ENCODE results near the gene CHKA. TPM values are rescaled to one million over a fixed set of nuclear protein-coding genes. Genes with fewer than 3 reads are reported as not detected.

CHKA gene
- total and polyA plus RNA-seq, 9 of the 15 experiments (the other 6 are each of a cell fraction or from before 2014, with no cell fraction given): 3.6 to 37.0 (median 30.2) TPM

- no peaks in the 10 kb centered on the region for H3K79me2 ChIP-seq (ENCODE audit: control insufficient read depth, insufficient read depth, low read length)
- no peak for DNase-seq (ENCODE audit: extremely low read depth in 1 of 4, low spot score in 3 of 4)
- H3K36me3 ChIP-seq (ENCODE audit: control insufficient read depth, insufficient read depth, low read length): peaks cover 66% of the 10 kb centered on the region; the same call in 2 of the 3 replicates
- FAIRE-seq: no peak
- TF ChIP-seq ZNF263 (CRISPR knock-in tag; IDR thresholded peaks at IDR 0.05; ENCODE audit: borderline replicate concordance): peak; percentile 70; the same call in 1 of the 2 replicates
- peak; percentile 43 for TF ChIP-seq POLR2G (IDR thresholded peaks at IDR 0.05; ENCODE audit: low read depth, low read length)
- TF ChIP-seq ZBTB43 (CRISPR knock-in tag; IDR thresholded peaks at IDR 0.05): no peak
- H3K4me3 ChIP-seq: no peak overlapping the region
- ATAC-seq: no peak
- no TSS peak for BruUV-seq (replicated peaks)
- H3K9ac ChIP-seq (ENCODE audit: insufficient read depth in 1 of 2, low read depth in 2 of 2, low read length in 2 of 2): peak overlapping the region in 1 of 2 experiments; percentile 46; a peak in 2 of 4 replicates
- H3K4me1 ChIP-seq (replicated peaks in 1 of 2; ENCODE audit: control insufficient read depth in 2 of 2, insufficient read depth in 2 of 2, low read length in 2 of 2): peaks cover 0 to 26% of the 10 kb centered on the region in 2 experiments; a peak in 1 of 5 replicates
- in situ Hi-C loops (cut with MboI): no loop called here
- H3K9me3 ChIP-seq (replicated peaks; ENCODE audit: control insufficient read depth, insufficient read depth, low read depth, low read length): no peaks in the 10 kb centered on the region
- H2AFZ ChIP-seq (ENCODE audit: low read depth, low read length): no peak overlapping the region
- no peak overlapping the region for H3K27ac ChIP-seq (ENCODE audit: extremely low read depth, low read depth, low read length)
- no peak overlapping the region for H3K4me2 ChIP-seq (ENCODE audit: insufficient read depth, low read length)
- no peaks in the 10 kb centered on the region for H3K27me3 ChIP-seq (ENCODE audit: control insufficient read depth in 2 of 2, insufficient read depth in 2 of 2, low read length in 2 of 2)
- POLR2A ChIA-PET: interaction anchor here (0.6 to 4.8 kb wide), 6 partner anchors 11 to 104 kb away, joined by 3 to 55 read pairs (median 6); partner anchors contain the start of gene TCIRG1
- CTCF ChIA-PET (ENCODE audit: low intra/inter-chr PET ratio): no interaction called here
- H3K9me1 ChIP-seq (ENCODE audit: control insufficient read depth, insufficient read depth, low read length): no peaks in the 10 kb centered on the region
- no peaks in the 10 kb centered on the region; the same call in 1 of the 2 replicates for H4K20me1 ChIP-seq (replicated peaks; ENCODE audit: control insufficient read depth, insufficient read depth, low read length)
- 83% methylated on average over 15 of the region's 15 CpGs for WGBS (ENCODE audit: insufficient coverage, low coverage, missing lambda C conversion rate)
- intact Hi-C loops (cut with micrococcal nuclease): no loop called here
These were observed 68.9 kb downstream of the CHKA start for GRCh38 chr11:68052137-68052873.
